OCI-LY3 (cell line): ENCODE results near the gene PPP1R3D.

ENCODE experiments used
- H2AFZ ChIP-seq: fragments of 200-600, 300-600 bp; shearing (Covaris generic); 2 replicates; pipeline ENCODE4 v1.6.0; 2014; ENCODE audit warnings: antibody characterized with exemption, low read depth, low read length
- H3K27ac ChIP-seq: fragments of 200-600, 300-600 bp; sonication (generic); 2 replicates; pipeline ENCODE4 v1.5.1; 2014; ENCODE audit warnings: mild to moderate bottlenecking, low read length, moderate library complexity, mixed read lengths
- H3K27me3 ChIP-seq: fragments of 200-600, 300-600 bp; sonication (generic); 2 replicates; pipeline ENCODE4 v1.6.1; 2014; ENCODE audit warnings: low read depth, low read length, mixed read lengths
- H3K36me3 ChIP-seq: fragments of 200-600, 300-600 bp; sonication (generic); replicated peaks from 2 replicates; pipeline ENCODE3; 2014; ENCODE audit warnings: low read depth, low read length, mixed read lengths
- H3K4me1 ChIP-seq: fragments of 300-600, 200-600 bp; sonication (generic); 2 replicates; pipeline ENCODE4 v1.6.1; 2014; ENCODE audit warnings: low read length, mixed read lengths
- H3K4me2 ChIP-seq: fragments of 200-600, 300-600 bp; sonication (generic); 2 replicates; pipeline ENCODE4 v1.6.1; 2014; ENCODE audit warnings: low read length, mixed read lengths
- H3K4me3 ChIP-seq: fragments of 300-600, 200-600 bp; sonication (generic); 2 replicates; pipeline ENCODE4 v1.5.1; 2014; ENCODE audit warnings: antibody characterized with exemption, mild to moderate bottlenecking, low read length, moderate library complexity
- H3K79me2 ChIP-seq: fragments of 300-600, 200-600 bp; shearing (Covaris generic); 2 replicates; pipeline ENCODE4 v1.6.1; 2014; ENCODE audit warnings: mild to moderate bottlenecking, low read length, mixed read lengths
- H3K9ac ChIP-seq: fragments of 300-600, 200-600 bp; shearing (Covaris generic); 2 replicates; pipeline ENCODE4 v1.6.0; 2014; ENCODE audit warnings: mild to moderate bottlenecking, low read length, moderate library complexity
- H3K9me3 ChIP-seq: fragments of 200-600, 300-600 bp; shearing (Covaris generic); 2 replicates; pipeline ENCODE4 v1.6.1; 2014; ENCODE audit warnings: low read length, mixed read lengths; ENCODE audit not compliant: insufficient read depth
- H4K20me1 ChIP-seq: fragments of 200-600, 300-600 bp; sonication (generic); 2 replicates; pipeline ENCODE4 v1.6.1; 2016; ENCODE audit warnings: low read length, mixed read lengths; ENCODE audit not compliant: insufficient read depth
- EZH2phosphoT487 ChIP-seq: fragments of 200-600 bp; shearing (Covaris generic); IDR thresholded peaks from 2 replicates; pipeline ENCODE4 v1.6.1; 2018; ENCODE audit warnings: antibody characterized with exemption, mixed run types, low read depth
- TF ChIP-seq, protein P1 (sequence below): fragments of 200-600, 300-600 bp; sonication (generic); IDR thresholded peaks from 2 replicates; pipeline ENCODE4 v1.5.1; 2014; ENCODE audit warnings: antibody characterized with exemption, low read length, low read depth

The PPP1R3D gene

DNA sequence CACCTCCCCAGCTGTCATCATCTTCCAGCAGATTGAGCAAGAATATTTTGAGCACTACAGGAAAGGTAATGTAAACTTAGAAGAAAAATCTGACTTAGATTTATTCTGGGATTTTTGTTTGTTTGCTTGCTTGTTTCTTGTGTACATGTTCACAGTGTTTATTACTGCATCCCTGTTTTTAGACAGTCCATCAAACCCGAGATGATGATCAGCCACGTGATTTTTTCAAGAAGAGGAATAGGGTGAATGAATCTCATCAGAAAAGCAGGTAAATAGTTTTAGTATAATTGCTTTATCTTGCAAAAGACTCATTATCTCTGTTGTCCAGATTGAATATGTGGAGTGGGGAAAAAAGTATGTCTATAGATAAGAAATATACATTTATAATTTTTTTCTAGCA is 2.1 kb upstream of the PPP1R3D start:
- Histone ChIP-seq H3K79me2 (peaks cover 9% of the 10 kb centered on the region), H3K27me3 (no peaks in the 10 kb centered on the region), H3K4me1 (peaks cover 8% of the 10 kb centered on the region), H3K27ac (no peak overlapping the region), H3K9me3 (no peaks in the 10 kb centered on the region), H3K36me3 (peaks cover 17% of the 10 kb centered on the region), H3K4me3 (no peak overlapping the region), H2AFZ (no peak overlapping the region), H3K4me2 (no peak overlapping the region), H3K9ac (no peak overlapping the region), H4K20me1 (no peaks in the 10 kb centered on the region)
- TF ChIP-seq EZH2phosphoT487 = no peak
- TF ChIP-seq, protein P1, sequence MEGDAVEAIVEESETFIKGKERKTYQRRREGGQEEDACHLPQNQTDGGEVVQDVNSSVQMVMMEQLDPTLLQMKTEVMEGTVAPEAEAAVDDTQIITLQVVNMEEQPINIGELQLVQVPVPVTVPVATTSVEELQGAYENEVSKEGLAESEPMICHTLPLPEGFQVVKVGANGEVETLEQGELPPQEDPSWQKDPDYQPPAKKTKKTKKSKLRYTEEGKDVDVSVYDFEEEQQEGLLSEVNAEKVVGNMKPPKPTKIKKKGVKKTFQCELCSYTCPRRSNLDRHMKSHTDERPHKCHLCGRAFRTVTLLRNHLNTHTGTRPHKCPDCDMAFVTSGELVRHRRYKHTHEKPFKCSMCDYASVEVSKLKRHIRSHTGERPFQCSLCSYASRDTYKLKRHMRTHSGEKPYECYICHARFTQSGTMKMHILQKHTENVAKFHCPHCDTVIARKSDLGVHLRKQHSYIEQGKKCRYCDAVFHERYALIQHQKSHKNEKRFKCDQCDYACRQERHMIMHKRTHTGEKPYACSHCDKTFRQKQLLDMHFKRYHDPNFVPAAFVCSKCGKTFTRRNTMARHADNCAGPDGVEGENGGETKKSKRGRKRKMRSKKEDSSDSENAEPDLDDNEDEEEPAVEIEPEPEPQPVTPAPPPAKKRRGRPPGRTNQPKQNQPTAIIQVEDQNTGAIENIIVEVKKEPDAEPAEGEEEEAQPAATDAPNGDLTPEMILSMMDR = no peak

- TF ChIP-seq EZH2phosphoT487 = no peak
- TF ChIP-seq, protein P1 = no peak
- H3K36me3 ChIP-seq = peaks cover 17% of the 10 kb centered on the region
Observed at GRCh38 chr20:59940956-59941294, 820 bp upstream of the PPP1R3D start.

GRCh38 chr20:59939879-59940128 is 301 bp downstream of the PPP1R3D start:
- Histone ChIP-seq H3K27me3 (no peaks in the 10 kb centered on the region), H3K79me2 (peaks cover 9% of the 10 kb centered on the region), H3K4me1 (peaks cover 8% of the 10 kb centered on the region), H4K20me1 (no peaks in the 10 kb centered on the region), H3K4me2 (peak overlapping the region; percentile 90), H3K27ac (peak overlapping the region; percentile 18; the same call in 1 of the 2 replicates), H3K4me3 (peak overlapping the region; percentile 86), H3K36me3 (peaks cover 14% of the 10 kb centered on the region), H2AFZ (peak overlapping the region; percentile 99), H3K9me3 (no peaks in the 10 kb centered on the region), H3K9ac (peak overlapping the region; percentile 92)
- TF ChIP-seq, protein P1 = no peak
- no peak for TF ChIP-seq EZH2phosphoT487

More at GRCh38 chr20:59940956-59941294, 820 bp upstream of the PPP1R3D start:
- peak overlapping the region; percentile 90 for H3K4me2 ChIP-seq
- H3K4me3 ChIP-seq = peak overlapping the region; percentile 86
- peak overlapping the region; percentile 78 for H3K27ac ChIP-seq
- peaks cover 9% of the 10 kb centered on the region for H3K79me2 ChIP-seq
- peak overlapping the region; percentile 97 for H2AFZ ChIP-seq
- H3K4me1 ChIP-seq = peaks cover 8% of the 10 kb centered on the region
- H3K9ac ChIP-seq = peak overlapping the region; percentile 92
- H4K20me1 ChIP-seq = no peaks in the 10 kb centered on the region
- no peaks in the 10 kb centered on the region for H3K9me3 ChIP-seq
- H3K27me3 ChIP-seq = no peaks in the 10 kb centered on the region

GRCh38 chr20:59939052-59939878 is 840 bp downstream of the PPP1R3D start:
- H3K36me3 ChIP-seq = peaks cover 8% of the 10 kb centered on the region
- peaks cover 8% of the 10 kb centered on the region for H3K4me1 ChIP-seq
- H3K9ac ChIP-seq = peak overlapping the region; percentile 92
- H3K79me2 ChIP-seq = peaks cover 9% of the 10 kb centered on the region
- no peaks in the 10 kb centered on the region for H3K9me3 ChIP-seq
- peak overlapping the region; percentile 86 for H3K4me3 ChIP-seq
- no peak overlapping the region for H3K27ac ChIP-seq
- H4K20me1 ChIP-seq = no peaks in the 10 kb centered on the region
- peak overlapping the region; percentile 90 for H3K4me2 ChIP-seq
- H2AFZ ChIP-seq = peak overlapping the region; percentile 99; the same call in 1 of the 2 replicates
- no peaks in the 10 kb centered on the region for H3K27me3 ChIP-seq
- TF ChIP-seq, protein P1 = no peak
- no peak for TF ChIP-seq EZH2phosphoT487
